ENCODE measurements around the gene EPN1.

DNA sequence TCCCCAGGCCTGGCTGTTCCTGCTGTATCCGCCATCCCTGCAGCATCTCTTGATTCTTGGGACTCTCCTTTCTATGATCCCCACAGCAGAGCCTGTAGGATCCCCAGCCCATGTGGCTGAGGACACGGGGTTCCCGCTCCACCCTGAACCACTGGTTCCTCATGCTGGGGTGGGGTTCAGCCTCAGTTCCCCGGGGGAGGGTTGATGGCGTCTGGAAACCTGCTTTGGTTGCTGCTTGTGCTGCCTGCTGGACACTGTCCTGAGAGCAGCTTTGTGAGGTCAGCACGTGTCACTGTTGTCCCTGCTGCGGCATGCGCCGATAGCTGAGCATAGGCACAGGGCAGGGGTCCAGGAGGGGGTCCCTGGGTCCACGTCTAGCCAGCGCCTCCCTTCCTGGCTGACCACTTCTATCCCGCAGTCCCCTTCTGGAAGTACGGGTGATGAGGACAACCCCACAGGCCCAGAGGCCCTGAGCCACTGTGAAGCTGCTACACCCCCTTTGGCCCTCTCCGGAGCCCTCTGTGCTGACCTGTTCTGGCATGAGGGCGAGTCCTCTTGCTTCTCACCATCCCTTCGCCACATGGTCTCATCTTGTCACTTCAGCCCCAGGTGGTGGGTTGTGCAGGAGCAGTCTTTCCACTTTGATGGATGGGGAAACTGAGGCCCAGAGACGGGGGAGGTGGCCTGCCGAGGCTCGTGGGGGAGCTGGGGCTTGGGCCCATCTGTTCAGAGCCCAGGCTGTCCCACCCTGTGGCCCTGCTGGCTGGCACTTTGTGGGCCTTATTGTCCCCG lies 5.5 kb downstream of the EPN1 start:
- TF ChIP-seq, protein P1, sequence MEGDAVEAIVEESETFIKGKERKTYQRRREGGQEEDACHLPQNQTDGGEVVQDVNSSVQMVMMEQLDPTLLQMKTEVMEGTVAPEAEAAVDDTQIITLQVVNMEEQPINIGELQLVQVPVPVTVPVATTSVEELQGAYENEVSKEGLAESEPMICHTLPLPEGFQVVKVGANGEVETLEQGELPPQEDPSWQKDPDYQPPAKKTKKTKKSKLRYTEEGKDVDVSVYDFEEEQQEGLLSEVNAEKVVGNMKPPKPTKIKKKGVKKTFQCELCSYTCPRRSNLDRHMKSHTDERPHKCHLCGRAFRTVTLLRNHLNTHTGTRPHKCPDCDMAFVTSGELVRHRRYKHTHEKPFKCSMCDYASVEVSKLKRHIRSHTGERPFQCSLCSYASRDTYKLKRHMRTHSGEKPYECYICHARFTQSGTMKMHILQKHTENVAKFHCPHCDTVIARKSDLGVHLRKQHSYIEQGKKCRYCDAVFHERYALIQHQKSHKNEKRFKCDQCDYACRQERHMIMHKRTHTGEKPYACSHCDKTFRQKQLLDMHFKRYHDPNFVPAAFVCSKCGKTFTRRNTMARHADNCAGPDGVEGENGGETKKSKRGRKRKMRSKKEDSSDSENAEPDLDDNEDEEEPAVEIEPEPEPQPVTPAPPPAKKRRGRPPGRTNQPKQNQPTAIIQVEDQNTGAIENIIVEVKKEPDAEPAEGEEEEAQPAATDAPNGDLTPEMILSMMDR (IDR thresholded peaks at IDR 0.05; ENCODE audit: insufficient read depth, low read depth, low read length): no peak
- no peak for TF ChIP-seq EZH2 (IDR thresholded peaks at IDR 0.05; ENCODE audit: insufficient read depth, low read length)

All from astrocyte (in vitro differentiated cells and primary cell).